ENCODE measurements around the gene C18orf32.
"Not testable (repeated sequence)": the region's sequence is repeated elsewhere in the genome, so short reads cannot be mapped to it uniquely, and the experiment has no call there.

Gene C18orf32

DNA sequence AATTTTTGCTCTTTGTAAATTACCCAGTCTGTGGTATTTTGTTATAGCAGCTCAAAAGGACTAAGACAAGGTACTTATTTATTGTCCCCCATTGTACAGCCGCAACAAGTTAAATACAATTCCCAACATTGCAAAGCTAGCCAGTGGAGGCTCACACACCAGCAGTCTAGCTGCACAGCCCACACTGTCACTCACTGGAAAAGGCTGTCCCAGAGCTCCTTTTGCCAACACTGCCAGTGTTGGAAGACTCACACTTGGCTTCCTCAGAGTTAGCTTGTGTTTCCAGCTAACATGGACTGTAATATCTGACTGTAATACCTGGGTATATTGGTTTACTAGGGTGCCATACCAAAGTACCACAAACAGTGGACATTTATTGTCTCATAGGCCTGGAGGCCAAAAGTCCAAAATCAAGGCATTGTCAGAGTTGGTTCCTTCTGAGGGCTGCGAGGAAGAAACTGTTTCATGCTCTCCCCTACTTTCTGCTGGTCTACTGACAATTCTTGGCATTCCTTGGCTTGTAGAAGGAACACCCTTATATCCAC lies 19.9 kb downstream of the C18orf32 start:
- DNase-seq, result no peak

GRCh38 chr18:49464718-49465598 lies 22.1 kb downstream of the C18orf32 start:
- no peak for DNase-seq

DNA sequence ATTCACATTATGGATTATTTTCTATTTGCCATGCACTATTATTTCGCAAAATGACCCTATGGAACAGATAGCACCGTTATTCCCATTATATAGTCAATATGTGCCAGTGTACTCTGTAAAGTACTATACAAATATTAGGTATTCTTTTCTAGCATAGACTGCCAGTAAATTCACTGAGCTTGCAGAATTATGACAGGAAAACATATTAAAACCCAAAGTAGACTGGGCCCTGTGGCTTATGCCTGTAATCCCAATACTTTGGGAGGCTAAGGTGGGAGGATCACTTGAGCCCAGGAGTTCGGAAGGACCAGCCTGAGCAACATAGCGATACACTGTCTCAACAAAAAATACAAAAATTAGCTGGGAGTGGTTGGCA lies 25.4 kb downstream of the C18orf32 start:
- no peak for DNase-seq

- no peak for DNase-seq
Observed at GRCh38 chr18:49460976-49461601, 25.9 kb downstream of the C18orf32 start.

DNA sequence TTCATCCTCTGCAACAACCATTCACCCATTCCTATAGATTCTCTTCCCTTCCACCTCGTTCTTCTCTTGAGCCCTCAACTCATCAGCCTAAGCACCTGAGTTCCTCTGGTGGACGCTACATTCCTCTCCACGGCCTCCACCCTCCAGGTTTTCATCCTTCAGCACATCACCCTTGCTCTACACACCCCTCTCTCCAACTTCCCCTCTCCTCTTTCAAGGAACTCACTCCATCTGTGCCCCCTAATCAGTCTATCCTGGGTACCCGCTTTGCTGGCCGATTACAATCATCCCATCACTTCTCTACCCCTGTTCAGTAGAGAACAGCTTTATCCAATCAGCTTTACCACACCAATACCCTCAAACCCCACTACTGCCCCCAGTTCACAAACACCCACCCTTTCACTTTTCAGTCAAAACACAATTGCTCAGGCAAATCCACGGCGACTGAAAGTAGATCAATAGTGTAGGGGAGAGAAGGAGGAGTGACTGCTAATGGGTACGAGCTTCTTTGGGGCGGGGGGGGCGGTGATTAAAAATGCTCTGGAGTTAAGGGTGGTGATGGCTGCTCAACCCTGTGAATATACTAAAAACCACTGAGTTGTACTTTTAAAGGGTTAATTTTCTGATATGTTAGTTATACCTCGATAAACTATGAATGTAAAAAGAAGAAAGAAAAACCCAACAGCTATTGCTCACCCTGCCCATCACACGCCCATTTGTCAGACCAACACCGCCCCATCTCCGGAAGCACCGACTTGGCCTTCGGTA lies 27.4 kb downstream of the C18orf32 start:
- no peak for DNase-seq

- no peak for DNase-seq
Observed at GRCh38 chr18:49457616-49458015, 29.4 kb downstream of the C18orf32 start.

GRCh38 chr18:49456794-49457193 lies 30.2 kb downstream of the C18orf32 start:
- no peak for DNase-seq

DNA sequence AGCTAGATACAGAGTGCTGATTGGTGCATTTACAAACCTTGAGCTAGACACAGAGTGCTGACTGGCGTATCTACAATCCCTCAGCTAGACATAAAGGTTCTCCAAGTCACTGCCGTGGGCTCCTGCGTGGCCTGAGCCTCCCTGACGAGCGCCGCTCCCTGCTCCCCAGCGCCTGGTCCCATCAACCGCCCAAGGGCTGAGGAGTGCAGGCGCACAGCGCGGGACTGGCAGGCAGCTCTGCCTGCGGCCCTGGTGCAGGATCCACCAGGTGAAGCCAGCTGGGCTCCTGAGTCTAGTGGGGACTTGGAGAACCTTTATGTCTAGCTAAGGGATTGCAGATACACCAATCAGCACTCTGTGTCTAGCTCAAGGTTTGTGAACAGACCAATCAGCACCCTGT lies 34.5 kb downstream of the C18orf32 start:
- DNase-seq, result not testable (repeated sequence)

DNA sequence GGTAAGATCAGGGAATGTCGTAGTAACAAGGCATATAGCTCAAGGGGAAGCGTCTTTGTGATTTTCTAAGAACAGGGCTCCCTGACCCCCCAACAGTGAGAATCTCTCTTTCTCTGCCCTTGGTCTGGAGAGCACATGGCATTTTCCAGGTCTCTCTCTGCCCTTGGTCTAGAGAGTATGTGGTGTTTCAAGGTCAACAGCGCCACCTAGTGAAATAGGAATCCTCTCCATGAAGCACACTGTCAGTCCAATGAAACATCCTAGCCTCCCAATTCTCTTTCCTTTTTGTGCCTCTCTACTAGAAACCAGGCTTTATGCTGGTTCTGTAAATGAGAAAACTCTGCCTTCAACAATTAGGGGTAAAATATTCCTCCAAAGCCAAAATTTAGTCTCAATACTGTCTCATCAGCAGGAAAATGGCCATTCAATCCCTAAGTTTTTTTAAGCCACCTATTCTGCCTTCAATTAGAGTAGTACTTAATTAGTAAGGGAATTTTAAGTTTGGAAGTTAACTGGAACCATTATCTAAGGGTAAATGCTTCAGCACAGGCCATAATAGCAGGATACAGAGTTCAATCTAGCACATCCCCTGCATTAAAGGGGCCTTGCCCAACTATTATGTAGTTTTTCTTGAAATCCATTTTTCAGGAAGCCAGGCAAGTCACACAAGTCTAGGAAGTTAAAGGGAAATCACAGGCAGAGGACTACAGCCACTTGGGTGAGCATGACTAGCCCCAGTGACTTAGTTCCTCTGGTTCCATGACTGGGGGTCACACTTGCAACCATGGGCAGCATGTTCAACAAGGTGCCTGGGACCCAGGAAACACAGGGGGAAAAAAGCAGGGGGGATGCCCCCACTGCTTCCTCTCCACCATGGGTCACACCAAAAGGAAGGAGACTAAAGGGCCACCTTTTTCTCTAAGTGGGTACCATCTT lies 39.0 kb downstream of the C18orf32 start:
- no peak for DNase-seq

- no peak for DNase-seq
Observed at GRCh38 chr18:49446481-49446880, 40.6 kb downstream of the C18orf32 start.

GRCh38 chr18:49444581-49444980 lies 42.5 kb downstream of the C18orf32 start:
- no peak for DNase-seq

- no peak for DNase-seq
Observed at GRCh38 chr18:49443837-49444236, 43.2 kb downstream of the C18orf32 start.

- no peak for DNase-seq
Observed at GRCh38 chr18:49441338-49441938, 45.6 kb downstream of the C18orf32 start.

- no peak for DNase-seq
Observed at GRCh38 chr18:49435170-49435569, 51.9 kb downstream of the C18orf32 start.

DNA sequence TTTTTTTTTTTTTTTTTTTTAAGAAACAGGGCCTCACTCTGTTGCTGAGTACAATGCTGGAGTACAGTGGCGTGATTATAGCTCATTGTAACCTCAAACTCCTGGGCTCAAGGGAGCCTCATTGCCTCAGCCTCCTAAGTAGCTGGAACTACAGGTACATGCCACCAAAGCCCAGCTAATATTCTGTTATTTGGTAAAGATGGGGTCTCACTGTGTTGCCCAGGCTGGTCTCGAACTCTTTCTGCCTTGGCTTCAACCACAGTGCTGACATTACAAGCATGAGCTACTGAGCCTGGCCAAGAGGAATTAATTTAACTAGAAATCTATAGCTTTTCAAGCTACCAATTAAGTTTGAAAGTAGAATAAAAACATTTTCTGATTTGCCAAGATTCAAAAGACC lies 54.4 kb downstream of the C18orf32 start:
- no peak for DNase-seq

DNA sequence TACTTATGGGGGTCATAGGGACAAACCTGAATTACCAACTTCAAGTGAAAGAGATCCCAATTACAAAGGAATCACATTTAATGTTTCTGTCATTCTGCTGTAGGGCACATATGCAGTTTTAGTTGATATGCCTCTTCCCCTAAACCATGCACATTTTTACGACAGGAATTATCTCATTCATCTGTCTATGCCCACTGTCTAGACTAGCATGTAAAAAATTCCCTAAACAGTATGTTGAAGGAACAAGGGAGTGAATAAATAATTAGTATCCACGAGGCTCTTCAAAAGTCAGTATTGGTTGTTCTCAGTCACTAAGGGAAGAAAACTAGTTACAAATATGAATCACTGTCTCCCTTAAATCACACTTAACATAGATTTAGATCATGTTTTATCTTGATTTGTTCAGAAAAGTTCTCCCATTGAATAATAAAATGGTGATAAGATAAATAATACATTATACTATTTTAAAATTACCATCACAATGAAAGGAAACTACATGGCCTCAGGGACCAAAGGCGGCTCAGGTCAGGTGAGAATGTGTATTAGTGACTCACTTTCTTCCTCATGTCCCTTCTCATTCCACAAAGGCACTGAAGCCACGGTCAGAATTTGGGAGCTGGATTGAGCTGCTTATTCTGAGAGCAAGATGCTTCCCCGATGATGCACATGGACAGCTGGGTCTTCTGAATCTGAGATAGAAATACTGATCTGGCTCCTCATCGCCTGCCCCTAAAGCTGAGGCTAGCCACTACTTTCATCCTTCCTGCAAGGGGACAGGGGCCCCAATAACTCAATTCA lies 55.7 kb downstream of the C18orf32 start:
- no peak for DNase-seq

Measured in femur (tissue), 1 donor.